HepG2 (cell line): Measurements from ENCODE around the gene CPNE4.

ENCODE experiments used
- CTCF ChIP-seq: sonication (generic); formaldehyde crosslinking; IDR thresholded peaks from 2 replicates; pipeline ENCODE4 v1.5.0; 2020; ENCODE audit warnings: mild to moderate bottlenecking, missing genetic modification reagents, moderate library complexity
- GABPA ChIP-seq, 2 experiments: IDR thresholded peaks; 2 replicates each; pipeline ENCODE4 v1.6.1; 2011 to 2016; ENCODE audit warnings: low read depth in 2 of 2, low read length in 1 of 2, missing biosample characterization in 1 of 2, missing genetic modification characterization in 1 of 2
- KDM4B ChIP-seq: sonication (generic); formaldehyde crosslinking; IDR thresholded peaks from 2 replicates; pipeline ENCODE4 v1.4.0; 2020; ENCODE audit warnings: missing genetic modification reagents
- MAZ ChIP-seq, 2 experiments: sonication (generic) in 1 of 2; formaldehyde crosslinking in 1 of 2; IDR thresholded peaks; 2 replicates each; pipeline versions ENCODE4 v1.5.0 to v1.6.1; 2012 to 2020; ENCODE audit warnings: low read depth in 2 of 2, mild to moderate bottlenecking in 2 of 2, borderline replicate concordance in 1 of 2, improper control_type of control experiment in 1 of 2, low read length in 1 of 2, missing genetic modification reagents in 1 of 2, moderate library complexity in 1 of 2
- PBX2 ChIP-seq: IDR thresholded peaks from 2 replicates; pipeline ENCODE4 v1.6.1; 2016; ENCODE audit warnings: control low read depth
- SALL2 ChIP-seq: sonication (generic); formaldehyde crosslinking; IDR thresholded peaks from 2 replicates; pipeline ENCODE4 v1.8.1; 2023; ENCODE audit warnings: mild to moderate bottlenecking, missing genetic modification reagents, inconsistent platforms
- TMF1 ChIP-seq: sonication (generic); formaldehyde crosslinking; IDR thresholded peaks from 2 replicates; pipeline ENCODE4 v1.8.1; 2022; ENCODE audit warnings: low read depth, missing genetic modification reagents
- ZNF569 ChIP-seq: sonication (generic); formaldehyde crosslinking; IDR thresholded peaks from 2 replicates; pipeline ENCODE4 v1.5.0; 2020; ENCODE audit warnings: mild to moderate bottlenecking, missing genetic modification reagents, moderate library complexity, borderline replicate concordance
- ZNF607 ChIP-seq: sonication (generic); formaldehyde crosslinking; IDR thresholded peaks from 2 replicates; pipeline ENCODE4 v1.5.1; 2020; ENCODE audit warnings: missing genetic modification reagents, mild to moderate bottlenecking, borderline replicate concordance
- TF ChIP-seq, protein P1 (sequence below), 2 experiments: sonication (generic) in 1 of 2; formaldehyde crosslinking in 1 of 2; IDR thresholded peaks; 2 replicates each; pipeline versions ENCODE4 v1.5.1 to v1.6.1; 2011 to 2020; ENCODE audit warnings: borderline replicate concordance in 1 of 2, low read depth in 1 of 2, low read length in 1 of 2, mild to moderate bottlenecking in 1 of 2, missing genetic modification reagents in 1 of 2, moderate library complexity in 1 of 2

GRCh38 chr3:132008837-132009236 is 26.0 kb downstream of the CPNE4 start:
- TF ChIP-seq GABPA (IDR thresholded peaks at IDR 0.05; ENCODE audit: low read depth, low read length) (no peak), GABPA (CRISPR knock-in tag; IDR thresholded peaks at IDR 0.05; ENCODE audit: low read depth) (no peak), ZNF607 (CRISPR knock-in tag) (no peak), CTCF (CRISPR knock-in tag) (no peak), ZNF569 (CRISPR knock-in tag) (no peak), SALL2 (CRISPR knock-in tag) (no peak), TMF1 (CRISPR knock-in tag) (no peak), PBX2 (no peak), KDM4B (CRISPR knock-in tag) (no peak), MAZ (IDR thresholded peaks at IDR 0.05; ENCODE audit: borderline replicate concordance, low read depth, low read length) (no peak), MAZ (CRISPR knock-in tag; IDR thresholded peaks at IDR 0.05; ENCODE audit: low read depth) (no peak)
- TF ChIP-seq, protein P1, sequence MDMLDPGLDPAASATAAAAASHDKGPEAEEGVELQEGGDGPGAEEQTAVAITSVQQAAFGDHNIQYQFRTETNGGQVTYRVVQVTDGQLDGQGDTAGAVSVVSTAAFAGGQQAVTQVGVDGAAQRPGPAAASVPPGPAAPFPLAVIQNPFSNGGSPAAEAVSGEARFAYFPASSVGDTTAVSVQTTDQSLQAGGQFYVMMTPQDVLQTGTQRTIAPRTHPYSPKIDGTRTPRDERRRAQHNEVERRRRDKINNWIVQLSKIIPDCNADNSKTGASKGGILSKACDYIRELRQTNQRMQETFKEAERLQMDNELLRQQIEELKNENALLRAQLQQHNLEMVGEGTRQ (IDR thresholded peaks at IDR 0.05; ENCODE audit: low read depth, low read length) = no peak
- TF ChIP-seq, protein P1 (CRISPR knock-in tag; IDR thresholded peaks at IDR 0.05; ENCODE audit: borderline replicate concordance) = no peak
